HL-60/S4 (cell line): ENCODE results near the gene CIAO1.
"Not testable (repeated sequence)": the region's sequence is repeated elsewhere in the genome, so short reads cannot be mapped to it uniquely, and the experiment has no call there.

Experiments
- in situ Hi-C: fragments of 300-500 bp; cut with MboI; formaldehyde crosslinking; loops from 2 replicates; pipeline ENCODE4 v1.14.3; 2022; ENCODE audit warnings: low sequenced_read_pairs

CIAO1 gene

DNA sequence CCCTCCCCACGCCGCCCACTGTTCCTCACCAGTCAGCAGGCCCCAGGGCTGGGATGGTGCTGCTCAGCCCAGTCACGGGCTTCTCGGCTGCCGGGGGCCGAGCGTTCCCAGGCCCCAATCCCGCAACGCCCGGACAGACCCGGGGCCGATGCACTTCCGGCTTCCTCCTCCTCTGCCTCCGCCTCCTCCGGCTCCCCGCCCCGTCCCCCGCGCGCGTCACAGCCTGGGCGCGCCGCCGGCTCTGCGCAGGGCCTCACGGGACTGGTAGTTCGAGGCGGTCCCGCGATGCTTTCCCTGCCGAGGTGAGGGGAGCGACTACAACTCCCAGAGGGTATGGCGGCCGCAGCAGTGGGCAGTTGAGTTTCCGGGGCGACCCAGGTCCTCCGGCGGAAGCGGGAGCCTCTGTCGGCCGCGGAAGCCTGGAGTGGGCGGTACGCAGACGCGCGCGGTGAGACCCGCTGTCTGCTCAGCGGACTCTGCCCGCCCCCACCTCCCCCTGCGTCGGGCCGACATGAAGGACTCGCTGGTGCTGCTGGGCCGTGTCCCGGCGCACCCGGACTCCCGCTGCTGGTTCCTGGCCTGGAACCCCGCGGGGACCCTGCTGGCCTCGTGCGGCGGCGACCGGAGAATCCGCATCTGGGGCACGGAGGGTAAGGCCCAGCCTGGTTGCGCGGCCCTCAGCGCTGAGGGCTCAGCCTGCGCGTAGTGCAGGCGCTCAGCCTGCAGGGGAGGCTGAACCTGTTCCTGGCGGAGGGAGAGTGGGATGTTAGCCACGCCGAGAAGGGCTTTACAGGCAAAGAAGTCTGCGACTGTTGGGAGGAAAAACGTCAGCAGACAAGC lies at the start of gene CIAO1, which contains the start of gene TMEM127:
TSS of gene CIAO1 (plus strand) at position 386 of the 840 bp plus-strand sequence. CDS start at position 512, 126 bp downstream.
TSS of gene TMEM127 (minus strand) at position 158 of the 840 bp plus-strand sequence. CDS start 616 bp downstream, outside the sequence.
- in situ Hi-C loops, result no loop called here

DNA sequence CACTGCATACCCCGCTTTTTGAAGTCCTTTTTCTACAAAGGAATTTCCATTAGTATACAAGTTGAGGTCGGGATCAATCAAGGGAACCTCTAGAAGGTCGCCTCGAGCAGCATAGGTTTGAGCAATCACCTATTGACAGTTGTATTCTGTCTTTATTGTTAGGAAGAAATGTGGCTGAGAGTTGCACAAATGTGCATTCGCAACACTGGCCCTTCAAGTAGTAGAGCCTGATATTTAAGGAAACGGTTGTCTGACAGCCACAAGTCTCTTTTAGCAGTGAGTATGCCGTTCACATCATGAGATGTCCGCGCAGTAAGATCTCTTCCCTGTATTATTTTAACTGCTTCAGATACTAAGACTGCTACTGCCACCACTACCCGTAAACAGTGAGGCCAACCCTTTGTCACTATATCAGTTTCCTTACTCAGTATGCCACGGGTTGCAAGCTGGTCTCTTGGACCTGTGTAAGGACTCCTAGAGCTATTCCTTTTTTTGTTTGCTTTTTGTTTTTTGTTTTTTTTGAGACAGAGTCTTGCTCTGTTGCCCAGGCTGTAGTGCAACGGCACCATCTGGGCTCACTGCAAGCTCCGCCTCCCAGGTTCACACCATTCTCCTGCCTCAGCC lies 47.4 kb upstream of the CIAO1 start:
- in situ Hi-C loops, result no loop called here

DNA sequence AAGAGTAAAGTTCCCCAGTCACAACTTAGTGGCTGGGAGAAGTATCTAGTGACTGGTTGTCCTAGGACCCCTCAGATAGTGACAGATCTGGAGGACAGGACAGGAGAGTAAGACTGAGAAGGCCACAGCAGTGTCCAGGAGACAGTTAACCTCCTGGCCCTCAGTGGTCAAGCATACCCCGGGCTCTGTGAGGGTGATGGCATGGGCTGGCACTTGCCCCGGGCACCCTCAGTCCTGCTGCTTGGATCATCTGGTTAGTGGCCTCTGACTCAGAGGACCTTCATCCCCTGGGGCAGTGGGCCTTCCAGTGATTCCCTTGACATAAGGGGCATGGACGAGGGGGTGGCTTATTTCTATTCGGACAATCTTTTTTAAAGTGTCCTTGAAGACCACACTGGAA lies 46.1 kb upstream of the CIAO1 start:
- in situ Hi-C loops, result not testable (repeated sequence)

- in situ Hi-C loops, result not testable (repeated sequence)
These were observed 44.9 kb upstream of the CIAO1 start for GRCh38 chr2:96221106-96221505.

DNA sequence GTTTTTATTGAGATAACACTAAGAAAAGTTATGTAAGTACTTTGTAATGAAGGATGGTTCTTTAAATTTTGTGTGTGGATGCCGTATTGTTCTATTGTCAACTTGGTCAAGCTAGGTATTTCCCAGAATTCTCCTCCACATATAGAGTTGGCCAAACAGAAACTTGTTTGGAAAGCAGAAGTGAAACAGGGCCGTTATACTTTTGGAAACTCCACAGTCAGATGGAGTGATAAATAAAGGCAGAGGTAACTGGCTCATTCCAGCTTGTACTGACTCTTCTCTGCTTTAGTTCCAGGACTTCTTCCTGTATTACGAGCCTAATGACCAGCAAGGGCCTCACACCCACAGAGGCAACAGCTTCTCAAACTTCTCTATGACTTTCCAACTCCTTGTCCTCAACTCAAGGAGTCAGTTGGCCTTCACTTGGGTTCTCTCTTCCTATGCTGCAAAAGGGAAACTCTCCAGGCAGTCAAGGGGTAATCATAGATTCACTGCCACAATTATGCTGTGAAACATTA lies 41.0 kb upstream of the CIAO1 start:
- in situ Hi-C loops, result no loop called here

DNA sequence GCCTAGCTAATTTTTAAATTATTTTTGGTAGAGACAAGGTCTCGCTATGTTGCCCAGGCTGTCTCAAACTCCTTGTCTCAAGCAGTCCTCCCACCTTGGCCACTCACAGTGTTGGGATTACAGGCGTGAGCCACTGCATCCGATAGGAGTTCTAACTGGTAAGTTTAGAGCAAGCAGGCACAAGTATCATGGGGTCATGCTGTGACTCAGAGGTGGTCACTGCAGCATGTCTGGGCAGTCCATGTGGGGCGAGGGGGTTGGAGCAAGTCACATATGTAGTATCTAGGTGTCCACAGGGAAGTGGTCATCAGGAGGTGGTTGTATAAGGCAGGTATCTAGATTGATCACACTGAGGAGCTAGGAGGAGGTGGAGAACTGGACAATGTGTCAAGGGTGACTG lies 34.7 kb upstream of the CIAO1 start:
- in situ Hi-C loops, result no loop called here

GRCh38 chr2:96233436-96233835 lies 32.6 kb upstream of the CIAO1 start:
- in situ Hi-C loops, result no loop called here

GRCh38 chr2:96233880-96234316 lies 32.1 kb upstream of the CIAO1 start:
- in situ Hi-C loops, result no loop called here

DNA sequence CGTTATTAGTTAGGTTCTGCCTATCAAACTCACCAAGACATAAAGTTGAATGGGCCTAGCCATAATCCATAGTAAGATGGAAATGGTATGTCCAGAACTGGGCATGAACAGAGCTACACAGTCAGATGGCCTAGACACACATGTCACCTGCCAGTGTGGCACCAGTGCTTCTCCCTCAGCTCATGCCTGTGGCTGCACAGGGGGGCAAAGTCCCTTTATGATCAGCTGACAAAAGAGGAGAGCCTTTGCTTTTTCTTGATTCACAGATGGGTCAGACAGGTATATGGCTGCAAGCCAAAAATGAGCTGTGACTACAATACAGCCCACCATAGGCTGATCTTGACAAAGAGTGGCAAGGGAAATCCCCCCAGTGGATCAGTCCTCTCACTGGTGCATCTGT lies 29.1 kb upstream of the CIAO1 start:
- in situ Hi-C loops, result no loop called here

GRCh38 chr2:96238266-96238665 lies 27.8 kb upstream of the CIAO1 start:
- in situ Hi-C loops, result no loop called here

DNA sequence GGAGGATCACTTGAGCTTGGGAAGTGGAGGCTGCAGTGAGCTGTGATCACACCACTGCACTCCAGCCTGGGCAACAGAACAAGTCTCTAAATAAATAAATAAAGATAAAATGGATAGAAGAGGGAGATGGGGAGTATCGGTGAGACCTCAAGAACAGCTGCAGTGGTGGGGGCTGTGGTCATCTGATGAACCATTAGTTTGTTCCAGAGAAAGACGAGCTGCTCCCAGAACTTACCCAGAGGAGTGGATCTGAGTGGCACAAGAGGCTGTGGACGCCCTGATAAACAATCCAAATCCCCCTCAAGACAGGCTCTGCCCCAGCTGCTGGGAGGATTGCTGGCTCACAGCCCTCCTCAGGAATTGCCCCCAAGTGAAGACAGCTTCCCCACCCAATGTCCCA lies 26.9 kb upstream of the CIAO1 start:
- in situ Hi-C loops, result no loop called here

GRCh38 chr2:96239745-96240264 lies 26.2 kb upstream of the CIAO1 start:
- in situ Hi-C loops, result no loop called here

GRCh38 chr2:96240341-96241038 lies 25.5 kb upstream of the CIAO1 start:
- in situ Hi-C loops, result no loop called here

GRCh38 chr2:96241227-96241626 lies 24.8 kb upstream of the CIAO1 start:
- in situ Hi-C loops, result no loop called here

- in situ Hi-C loops, result no loop called here
These were observed 24.0 kb upstream of the CIAO1 start for GRCh38 chr2:96241900-96242611.

DNA sequence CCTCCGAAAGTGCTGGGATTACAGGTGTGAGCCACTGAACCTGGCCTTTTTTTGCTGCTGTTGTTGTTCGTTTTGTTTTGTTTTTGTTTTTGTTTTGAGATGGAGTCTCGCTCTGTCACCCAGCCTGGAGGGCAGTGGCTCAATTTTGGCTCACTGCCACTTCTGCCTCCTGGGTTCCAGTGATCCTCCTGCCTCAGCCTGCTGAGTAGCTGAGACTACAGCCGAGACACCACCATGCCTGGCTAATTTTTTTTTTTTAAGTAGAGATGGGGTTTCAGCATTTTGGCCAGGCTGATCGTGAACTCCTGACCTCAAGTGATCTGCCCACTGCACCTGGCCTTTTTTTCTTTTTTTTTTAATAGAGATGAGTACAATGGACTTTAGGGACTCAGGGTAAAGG lies 22.2 kb upstream of the CIAO1 start:
- in situ Hi-C loops, result no loop called here

DNA sequence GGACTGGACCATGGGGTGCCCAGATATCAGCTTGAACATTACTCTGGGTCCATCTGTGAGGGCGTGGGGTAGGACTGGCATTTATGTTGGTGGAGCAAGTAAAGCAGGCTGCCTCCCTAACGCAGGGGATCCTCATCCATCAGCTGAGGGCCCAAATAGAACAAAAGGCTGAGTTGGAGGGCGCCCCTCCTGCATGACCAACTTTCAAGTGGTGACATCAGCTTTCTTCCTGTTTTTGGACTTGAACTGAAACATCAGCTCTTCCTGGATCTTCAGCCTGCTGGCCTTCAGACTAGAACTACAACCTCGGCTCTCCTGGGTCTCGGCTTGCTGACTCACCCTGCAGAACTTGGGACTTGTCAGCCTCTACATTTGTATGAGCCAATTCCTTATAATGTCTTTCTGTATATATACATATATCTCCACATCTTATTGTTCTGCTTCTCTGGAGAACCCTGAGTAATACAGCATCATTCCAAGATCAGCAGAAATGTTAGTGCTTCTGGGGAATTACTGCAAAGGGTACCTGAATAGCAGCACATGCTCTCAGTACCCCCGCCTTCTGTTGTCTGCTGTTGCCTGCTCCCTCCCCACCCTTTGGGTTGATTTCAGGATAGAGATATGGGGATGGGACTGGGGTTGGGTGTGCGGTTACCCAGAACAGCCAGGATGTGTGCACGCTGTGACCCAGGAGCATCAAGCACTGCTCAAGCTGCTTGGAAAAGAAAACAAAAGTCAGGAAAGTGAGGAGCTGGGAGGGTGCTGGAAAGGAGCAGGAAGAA lies 20.2 kb upstream of the CIAO1 start:
- in situ Hi-C loops, result no loop called here

- in situ Hi-C loops, result no loop called here
These were observed 19.0 kb upstream of the CIAO1 start for GRCh38 chr2:96247009-96247408.

GRCh38 chr2:96247896-96248295 lies 18.1 kb upstream of the CIAO1 start:
- in situ Hi-C loops, result no loop called here

DNA sequence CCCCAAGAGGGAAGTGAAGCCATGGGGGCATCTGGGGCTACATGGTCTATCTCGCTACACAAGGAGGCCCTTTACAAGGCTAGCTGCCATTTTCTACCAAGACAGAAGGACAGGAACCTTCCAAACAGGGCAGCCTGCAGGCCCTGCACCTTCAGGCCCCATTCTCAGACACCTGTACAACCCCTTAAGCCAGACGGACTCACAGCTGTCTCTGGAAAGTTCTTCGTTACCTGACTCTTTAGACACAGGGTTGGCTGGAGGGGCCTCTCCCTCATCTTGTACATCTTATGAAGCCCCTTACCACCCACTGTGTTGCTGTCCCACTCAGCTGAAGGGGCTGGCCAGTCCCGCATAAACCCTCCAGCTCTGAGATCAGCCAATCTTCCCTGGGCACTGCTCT lies 17.4 kb upstream of the CIAO1 start:
- in situ Hi-C loops, result no loop called here
